Neural cell (in vitro differentiated cells): Measurements from ENCODE around the gene PWWP2B.

ENCODE experiments used
- EP300 ChIP-seq: fragments of 450-650 bp; conservative IDR thresholded peaks from 2 replicates; pipeline ENCODE4 v1.6.1; 2014; ENCODE audit warnings: antibody characterized with exemption, mild to moderate bottlenecking, moderate library complexity; ENCODE audit not compliant: poor library complexity, severe bottlenecking
- EZH2 ChIP-seq: fragments of 200-600, 300-800 bp; shearing (Covaris generic), sonication (generic); IDR thresholded peaks from 2 replicates; pipeline ENCODE4 v1.6.1; 2014; ENCODE audit warnings: antibody characterized with exemption, low read length, borderline replicate concordance, mild to moderate bottlenecking; ENCODE audit not compliant: insufficient read depth, poor library complexity, severe bottlenecking
- MXI1 ChIP-seq: fragments of 450-650 bp; conservative IDR thresholded peaks from 2 replicates; pipeline ENCODE4 v1.6.1; 2014; ENCODE audit warnings: antibody characterized with exemption, mild to moderate bottlenecking; ENCODE audit not compliant: poor library complexity, severe bottlenecking
- POLR2AphosphoS5 ChIP-seq: IDR thresholded peaks from 2 replicates; pipeline ENCODE4 v1.6.1; 2012
- RAD21 ChIP-seq: fragments of 450-650 bp; conservative IDR thresholded peaks from 2 replicates; pipeline ENCODE4 v1.6.1; 2014; ENCODE audit warnings: antibody characterized with exemption, mild to moderate bottlenecking, moderate library complexity
- SMC3 ChIP-seq: fragments of 450-650 bp; conservative IDR thresholded peaks from 2 replicates; pipeline ENCODE4 v1.6.1; 2014; ENCODE audit warnings: antibody characterized with exemption, mild to moderate bottlenecking, moderate library complexity; ENCODE audit not compliant: poor library complexity
- TAF1 ChIP-seq: IDR thresholded peaks from 2 replicates; pipeline ENCODE4 v1.6.1; 2012; ENCODE audit warnings: low read depth
- TF ChIP-seq, protein P1 (sequence below): fragments of 450-650 bp; IDR thresholded peaks from 2 replicates; pipeline ENCODE4 v1.5.1; 2014; ENCODE audit warnings: antibody characterized with exemption, mild to moderate bottlenecking, moderate library complexity; ENCODE audit not compliant: poor library complexity, severe bottlenecking
- TF ChIP-seq, protein P2 (sequence below): IDR thresholded peaks from 2 replicates; pipeline ENCODE4 v1.6.1; 2012; ENCODE audit warnings: borderline replicate concordance

DNA sequence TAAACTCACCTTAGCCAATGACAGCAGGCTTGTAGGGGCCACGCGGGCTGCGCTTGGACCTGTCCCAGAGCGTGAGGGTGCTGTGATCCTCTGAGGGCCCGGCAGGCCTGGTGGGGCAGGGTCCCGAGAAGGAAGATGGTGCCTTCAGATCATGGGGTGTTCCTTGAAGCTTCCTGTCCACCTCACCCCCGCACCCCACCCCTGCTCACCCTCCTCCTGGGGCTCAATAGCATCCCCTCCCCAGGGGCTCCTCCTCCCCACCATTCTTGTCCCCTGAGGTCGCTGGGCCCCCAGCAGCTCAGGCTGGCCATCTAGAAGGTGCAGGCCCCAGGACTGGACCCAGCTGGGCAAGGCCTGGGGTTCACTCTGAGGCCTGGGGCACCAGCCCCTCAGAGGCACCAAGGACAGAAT, 33.9 kb downstream of the PWWP2B start:
- TF ChIP-seq, protein P1, sequence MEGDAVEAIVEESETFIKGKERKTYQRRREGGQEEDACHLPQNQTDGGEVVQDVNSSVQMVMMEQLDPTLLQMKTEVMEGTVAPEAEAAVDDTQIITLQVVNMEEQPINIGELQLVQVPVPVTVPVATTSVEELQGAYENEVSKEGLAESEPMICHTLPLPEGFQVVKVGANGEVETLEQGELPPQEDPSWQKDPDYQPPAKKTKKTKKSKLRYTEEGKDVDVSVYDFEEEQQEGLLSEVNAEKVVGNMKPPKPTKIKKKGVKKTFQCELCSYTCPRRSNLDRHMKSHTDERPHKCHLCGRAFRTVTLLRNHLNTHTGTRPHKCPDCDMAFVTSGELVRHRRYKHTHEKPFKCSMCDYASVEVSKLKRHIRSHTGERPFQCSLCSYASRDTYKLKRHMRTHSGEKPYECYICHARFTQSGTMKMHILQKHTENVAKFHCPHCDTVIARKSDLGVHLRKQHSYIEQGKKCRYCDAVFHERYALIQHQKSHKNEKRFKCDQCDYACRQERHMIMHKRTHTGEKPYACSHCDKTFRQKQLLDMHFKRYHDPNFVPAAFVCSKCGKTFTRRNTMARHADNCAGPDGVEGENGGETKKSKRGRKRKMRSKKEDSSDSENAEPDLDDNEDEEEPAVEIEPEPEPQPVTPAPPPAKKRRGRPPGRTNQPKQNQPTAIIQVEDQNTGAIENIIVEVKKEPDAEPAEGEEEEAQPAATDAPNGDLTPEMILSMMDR: no peak
- TF ChIP-seq POLR2AphosphoS5 (no peak), EZH2 (no peak), MXI1 (no peak), SMC3 (no peak), TAF1 (no peak), EP300 (no peak), RAD21 (no peak)
- TF ChIP-seq, protein P2, sequence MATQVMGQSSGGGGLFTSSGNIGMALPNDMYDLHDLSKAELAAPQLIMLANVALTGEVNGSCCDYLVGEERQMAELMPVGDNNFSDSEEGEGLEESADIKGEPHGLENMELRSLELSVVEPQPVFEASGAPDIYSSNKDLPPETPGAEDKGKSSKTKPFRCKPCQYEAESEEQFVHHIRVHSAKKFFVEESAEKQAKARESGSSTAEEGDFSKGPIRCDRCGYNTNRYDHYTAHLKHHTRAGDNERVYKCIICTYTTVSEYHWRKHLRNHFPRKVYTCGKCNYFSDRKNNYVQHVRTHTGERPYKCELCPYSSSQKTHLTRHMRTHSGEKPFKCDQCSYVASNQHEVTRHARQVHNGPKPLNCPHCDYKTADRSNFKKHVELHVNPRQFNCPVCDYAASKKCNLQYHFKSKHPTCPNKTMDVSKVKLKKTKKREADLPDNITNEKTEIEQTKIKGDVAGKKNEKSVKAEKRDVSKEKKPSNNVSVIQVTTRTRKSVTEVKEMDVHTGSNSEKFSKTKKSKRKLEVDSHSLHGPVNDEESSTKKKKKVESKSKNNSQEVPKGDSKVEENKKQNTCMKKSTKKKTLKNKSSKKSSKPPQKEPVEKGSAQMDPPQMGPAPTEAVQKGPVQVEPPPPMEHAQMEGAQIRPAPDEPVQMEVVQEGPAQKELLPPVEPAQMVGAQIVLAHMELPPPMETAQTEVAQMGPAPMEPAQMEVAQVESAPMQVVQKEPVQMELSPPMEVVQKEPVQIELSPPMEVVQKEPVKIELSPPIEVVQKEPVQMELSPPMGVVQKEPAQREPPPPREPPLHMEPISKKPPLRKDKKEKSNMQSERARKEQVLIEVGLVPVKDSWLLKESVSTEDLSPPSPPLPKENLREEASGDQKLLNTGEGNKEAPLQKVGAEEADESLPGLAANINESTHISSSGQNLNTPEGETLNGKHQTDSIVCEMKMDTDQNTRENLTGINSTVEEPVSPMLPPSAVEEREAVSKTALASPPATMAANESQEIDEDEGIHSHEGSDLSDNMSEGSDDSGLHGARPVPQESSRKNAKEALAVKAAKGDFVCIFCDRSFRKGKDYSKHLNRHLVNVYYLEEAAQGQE: no peak
